ENCODE data around the gene RPP38.

RPP38 gene

DNA sequence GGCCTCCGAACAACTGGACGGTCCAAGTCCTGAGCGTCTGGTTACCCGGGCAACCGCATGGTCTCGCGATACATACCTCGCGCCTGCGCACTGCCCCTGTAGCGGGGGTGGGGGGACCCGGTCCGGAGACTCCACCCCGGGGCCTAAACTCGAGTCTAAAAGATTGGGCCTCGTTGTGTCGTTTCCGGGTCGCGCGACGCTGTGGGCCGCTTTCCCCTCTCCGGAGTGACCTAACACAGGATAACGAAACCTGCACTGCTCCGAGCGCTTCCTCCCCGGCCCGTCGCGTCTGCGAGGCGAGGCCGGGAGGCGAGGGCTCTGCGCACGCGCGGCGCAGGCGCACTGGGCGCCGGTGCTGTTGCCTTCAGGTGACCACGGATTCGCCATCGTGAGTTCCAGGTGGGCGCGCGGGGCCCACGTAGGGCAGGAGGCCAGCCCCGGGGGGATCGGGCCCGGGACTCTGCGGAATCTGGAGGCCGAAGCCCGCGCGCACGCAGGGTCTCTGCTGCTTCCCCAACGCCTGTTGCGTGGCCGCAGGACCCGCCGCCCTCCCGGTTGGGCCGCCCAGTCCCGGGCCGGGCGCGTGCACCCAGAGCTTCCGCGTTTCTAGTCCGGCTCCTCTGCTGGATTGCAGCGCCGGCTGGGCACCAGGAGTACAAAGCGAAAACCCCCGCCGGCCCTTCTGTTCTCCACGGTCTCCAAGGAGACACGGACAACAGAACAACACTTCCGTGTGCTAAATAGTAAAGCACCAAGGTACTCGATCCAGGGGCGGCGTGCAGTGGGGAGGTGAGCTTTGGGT is at the start of gene RPP38:
Gene RPP38, plus strand, starts transcription at position 345 of the 802 bp plus-strand sequence. CDS start 5,960 bp downstream, outside the sequence.
- no peak for TF ChIP-seq CTCF (conservative IDR thresholded peaks at IDR 0.05; ENCODE audit: low read depth, low read length)

DNA sequence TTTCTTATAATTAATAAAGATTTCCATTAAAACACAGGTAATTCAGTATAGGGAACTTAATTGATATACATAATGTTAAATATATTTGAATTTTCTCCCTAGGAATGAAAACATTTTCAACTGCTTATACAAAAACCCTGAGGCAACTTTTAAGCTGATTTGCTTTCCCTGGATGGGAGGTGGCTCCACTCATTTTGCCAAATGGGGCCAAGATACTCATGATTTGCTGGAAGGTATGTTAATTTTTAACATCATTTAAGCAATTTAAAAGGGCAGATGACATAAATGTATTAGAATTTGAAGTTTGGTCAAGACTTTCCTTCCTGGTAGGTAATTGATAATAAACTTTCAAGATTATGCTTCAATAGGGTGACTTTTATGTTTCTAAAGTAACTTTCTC is 47.6 kb upstream of the RPP38 start:
- no peak for TF ChIP-seq CTCF (conservative IDR thresholded peaks at IDR 0.05; ENCODE audit: low read depth, low read length)
- no peak for DNase-seq (ENCODE audit: low read depth)
- H3K4me3 ChIP-seq (ENCODE audit: low read depth, low read length), result no peak overlapping the region

More for the DNA sequence above, at the start of gene RPP38:
- H3K4me3 ChIP-seq (ENCODE audit: low read depth, low read length), result peak within 1 kb of the TSS; percentile 91
- DNase-seq (ENCODE audit: low read depth), result peak; percentile 98

DNA sequence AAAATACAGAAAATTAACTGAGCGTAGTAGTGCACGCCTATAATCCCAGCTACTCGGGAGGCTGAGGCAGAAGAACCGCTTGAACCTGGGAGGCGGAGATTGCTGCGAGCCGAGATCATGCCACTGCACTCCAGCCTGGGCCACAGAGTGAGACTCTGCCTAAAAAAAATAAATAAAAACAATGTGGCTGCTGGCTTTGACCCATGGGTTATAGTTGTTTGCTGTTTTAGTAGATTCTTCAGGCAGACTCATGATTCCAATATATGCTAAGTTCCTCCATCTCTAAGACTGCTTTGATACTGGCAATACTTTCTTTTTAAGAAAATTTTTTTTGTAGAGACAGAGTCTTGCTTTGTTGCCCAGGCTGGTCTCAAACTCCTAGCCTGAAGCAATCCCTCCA is 45.0 kb upstream of the RPP38 start:
- peak; percentile 68 for DNase-seq (ENCODE audit: low read depth)

GRCh38 chr10:15053061-15053460 is 44.1 kb upstream of the RPP38 start:
- H3K4me3 ChIP-seq (ENCODE audit: low read depth, low read length), result no peak overlapping the region
- no peak for DNase-seq (ENCODE audit: low read depth)
- TF ChIP-seq CTCF (conservative IDR thresholded peaks at IDR 0.05; ENCODE audit: low read depth, low read length), result no peak

More for the DNA sequence above, 45.0 kb upstream of the RPP38 start:
- no peak for TF ChIP-seq CTCF (conservative IDR thresholded peaks at IDR 0.05; ENCODE audit: low read depth, low read length)
- no peak overlapping the region for H3K4me3 ChIP-seq (ENCODE audit: low read depth, low read length)

GRCh38 chr10:15058689-15059088 is 38.5 kb upstream of the RPP38 start:
- no peak overlapping the region for H3K4me3 ChIP-seq (ENCODE audit: low read depth, low read length)
- no peak for TF ChIP-seq CTCF (conservative IDR thresholded peaks at IDR 0.05; ENCODE audit: low read depth, low read length)
- DNase-seq (ENCODE audit: low read depth), result no peak

GRCh38 chr10:15059914-15060313 is 37.2 kb upstream of the RPP38 start:
- no peak for DNase-seq (ENCODE audit: low read depth)
- no peak for TF ChIP-seq CTCF (conservative IDR thresholded peaks at IDR 0.05; ENCODE audit: low read depth, low read length)
- H3K4me3 ChIP-seq (ENCODE audit: low read depth, low read length), result no peak overlapping the region

- TF ChIP-seq CTCF (conservative IDR thresholded peaks at IDR 0.05; ENCODE audit: low read depth, low read length), result no peak
- DNase-seq (ENCODE audit: low read depth), result no peak
- no peak overlapping the region for H3K4me3 ChIP-seq (ENCODE audit: low read depth, low read length)
Observed at GRCh38 chr10:15060638-15061037, 36.5 kb upstream of the RPP38 start.

Data from choroid plexus epithelial cell (primary cell).